Suppressor macrophage treated with lipopolysaccharide for 4 hours (primary cell): ENCODE data around the gene SHISA6.
"Not testable (repeated sequence)": the region's sequence is repeated elsewhere in the genome, so short reads cannot be mapped to it uniquely, and the experiment has no call there.

Experiments
- DNase-seq: peaks from one replicate; pipeline ENCODE4 v3.0.0-alpha.2; 2020

Gene SHISA6

DNA sequence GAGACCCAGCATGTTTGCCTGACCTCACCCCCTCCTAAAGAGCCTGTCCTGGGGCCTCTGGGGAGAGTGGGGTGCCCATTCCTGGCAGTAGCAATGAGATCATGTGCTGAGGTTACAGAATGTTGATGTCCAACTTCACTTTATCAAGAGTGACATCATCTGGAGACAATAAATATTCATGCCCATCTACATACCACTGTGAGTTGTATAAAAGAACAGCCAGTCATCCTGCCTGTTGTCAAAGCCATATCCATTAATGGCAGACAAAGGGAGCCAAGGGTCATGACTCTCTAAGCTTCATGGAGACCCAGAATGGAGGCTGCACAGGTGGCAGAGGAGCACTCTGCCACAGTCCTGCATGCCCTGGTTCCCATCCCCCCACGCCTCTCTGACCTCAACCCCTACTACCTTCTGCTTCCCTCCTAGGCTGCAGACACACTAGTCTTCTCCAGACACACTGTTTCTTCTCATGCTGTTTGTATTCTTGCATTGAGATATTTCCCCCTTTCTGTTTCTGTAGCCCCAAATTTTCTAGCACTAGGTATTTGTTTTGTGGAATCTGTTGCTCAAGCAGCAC, 27.1 kb downstream of the SHISA6 start:
- no peak for DNase-seq

DNA sequence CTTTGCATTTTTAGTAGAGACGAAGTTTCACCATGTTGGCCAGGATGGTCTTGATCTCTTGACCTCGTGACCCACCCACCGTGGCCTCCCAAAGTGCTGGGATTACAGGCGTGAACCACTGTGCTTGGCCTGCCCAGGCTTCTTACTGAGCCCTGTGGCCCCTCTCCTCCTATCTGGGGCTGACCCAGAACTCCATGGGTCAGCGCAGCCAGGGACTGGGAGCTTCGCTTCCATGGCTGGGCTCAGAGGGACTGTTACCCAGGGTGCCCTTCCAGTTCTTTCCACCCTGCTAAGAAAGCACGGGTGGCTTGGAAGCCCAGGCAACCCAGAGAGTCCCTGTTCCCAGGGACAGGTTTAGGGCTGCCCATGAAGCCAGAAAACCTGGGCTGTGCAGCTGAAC, 28.2 kb downstream of the SHISA6 start:
- no peak for DNase-seq

DNA sequence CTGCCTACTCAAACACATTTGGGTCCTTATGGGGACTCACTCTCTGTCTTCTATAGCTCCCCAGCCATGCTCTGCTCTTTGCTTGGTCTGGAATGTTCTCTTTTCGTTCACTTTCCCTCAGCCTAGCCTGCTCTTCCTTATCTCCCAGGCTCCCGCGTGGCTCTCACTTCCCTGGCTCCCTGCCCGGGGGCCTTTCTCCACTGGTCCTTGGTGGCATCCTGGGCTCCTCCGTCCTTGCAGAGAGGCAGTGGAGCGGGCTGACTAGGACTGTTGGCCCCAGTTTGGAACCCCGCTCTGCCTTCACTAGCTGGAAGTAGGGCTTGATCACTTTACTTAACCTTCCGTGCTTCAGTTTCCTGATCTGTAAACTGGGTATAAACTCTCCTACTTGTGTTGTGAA, 31.2 kb downstream of the SHISA6 start:
- DNase-seq, result no peak

DNA sequence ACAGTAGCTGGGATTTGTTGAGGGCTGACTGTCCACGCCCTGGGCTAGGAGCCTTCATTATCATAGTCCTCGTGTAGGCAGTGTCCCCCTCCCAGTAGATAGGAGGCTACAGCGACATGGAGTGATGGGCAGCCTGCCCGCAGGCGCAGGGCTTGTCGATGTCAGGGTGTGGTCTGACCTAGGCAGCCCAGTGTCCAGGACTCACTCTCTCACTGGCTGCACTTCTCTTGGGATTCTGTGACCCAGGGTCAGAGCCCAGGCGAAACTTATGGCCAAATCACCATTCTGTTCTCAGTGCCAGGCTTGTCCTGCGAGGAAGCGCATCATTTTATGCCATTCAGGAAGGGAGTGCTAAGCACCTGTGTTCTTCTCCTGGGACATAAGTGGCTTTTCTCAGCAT, 32.6 kb downstream of the SHISA6 start:
- no peak for DNase-seq

DNA sequence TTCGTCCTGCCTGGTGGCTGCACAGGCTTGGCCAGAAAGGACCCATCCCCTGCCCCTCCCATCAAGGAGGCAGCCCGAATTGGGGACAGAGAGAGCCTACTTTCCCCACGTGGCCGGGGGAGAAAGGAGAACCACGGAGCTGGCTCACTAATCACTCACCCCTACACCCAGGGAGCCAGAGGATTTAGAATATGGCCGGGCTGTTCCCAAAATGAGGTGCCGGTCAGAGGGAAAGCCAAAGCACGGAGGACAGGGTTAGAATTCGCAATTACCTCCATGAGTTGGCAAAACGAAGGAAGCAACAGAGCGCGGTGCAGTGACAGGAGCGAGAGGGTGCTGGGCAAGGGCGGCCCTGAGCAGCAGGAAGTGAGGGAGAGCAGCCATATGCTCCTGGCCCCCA, 33.1 kb downstream of the SHISA6 start:
- DNase-seq, result no peak

DNA sequence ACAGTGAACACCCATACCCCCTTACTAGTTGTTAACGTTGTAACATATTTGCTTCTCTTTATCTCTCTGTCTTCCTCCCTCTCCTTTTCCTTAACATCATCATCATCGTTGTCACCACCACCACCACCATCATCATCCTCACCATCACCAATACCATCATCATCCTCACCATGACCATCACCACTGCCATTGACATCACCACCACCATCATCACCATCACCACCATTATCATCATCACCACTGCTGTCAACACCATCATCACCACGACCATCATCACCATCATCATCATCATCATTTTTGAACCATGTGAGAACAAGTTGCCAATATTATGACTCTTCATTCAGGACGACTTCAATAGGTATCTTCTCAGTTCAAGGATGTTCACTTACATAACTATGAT, 35.5 kb downstream of the SHISA6 start:
- DNase-seq, result no peak

DNA sequence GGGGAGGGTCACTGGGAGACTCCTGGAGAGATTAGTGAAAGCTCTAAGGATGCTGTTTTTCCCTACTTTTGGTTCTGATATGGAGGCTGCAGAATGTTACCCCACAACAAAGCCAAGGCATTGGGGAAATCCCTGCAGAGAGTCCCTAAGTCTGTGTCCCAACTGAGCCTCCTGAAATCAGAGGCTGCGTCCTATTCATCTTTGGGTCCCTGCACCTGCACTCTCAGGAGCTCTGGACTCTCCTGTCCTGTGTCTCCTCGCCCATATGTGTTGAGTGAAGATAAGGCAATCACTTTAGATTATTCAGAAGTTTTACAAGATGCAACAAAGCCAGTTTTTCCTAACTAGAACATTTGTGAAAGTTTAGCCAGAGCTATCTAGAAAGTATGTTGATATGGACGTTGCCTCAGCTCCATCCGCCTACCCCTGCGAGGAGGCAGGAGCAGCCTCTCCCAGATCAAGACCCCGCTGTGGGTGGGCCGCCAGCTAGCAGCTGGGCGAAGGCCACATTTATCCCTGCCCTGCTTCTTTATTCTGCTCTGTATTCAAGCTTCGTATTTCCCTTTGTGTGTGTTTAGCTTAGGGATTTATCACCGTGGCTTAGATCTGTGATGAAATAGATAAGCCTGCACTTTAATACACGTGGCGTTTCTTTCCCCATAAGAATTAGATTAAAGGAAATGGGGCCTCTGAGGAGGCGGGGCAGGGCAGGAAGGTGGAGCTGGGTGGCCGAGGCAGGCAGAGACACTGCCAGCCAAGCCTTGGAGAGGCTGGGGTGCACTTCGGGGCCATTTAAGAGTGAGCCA, 37.4 kb downstream of the SHISA6 start:
- DNase-seq, result no peak

DNA sequence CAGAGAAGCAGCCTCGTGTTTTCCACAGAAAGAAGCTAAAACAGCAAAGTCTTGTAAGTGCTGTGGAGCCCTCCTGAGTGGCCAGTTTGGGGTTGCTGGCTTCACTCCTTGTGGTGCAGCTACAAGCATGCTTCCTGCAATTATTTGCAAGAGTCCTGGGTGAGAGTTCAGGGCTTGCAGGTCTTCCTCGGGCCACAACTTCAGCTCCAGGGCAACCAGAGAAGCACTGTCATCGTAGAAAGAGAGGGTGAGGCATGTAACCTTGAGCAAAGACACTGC, 37.9 kb downstream of the SHISA6 start:
- no peak for DNase-seq

DNA sequence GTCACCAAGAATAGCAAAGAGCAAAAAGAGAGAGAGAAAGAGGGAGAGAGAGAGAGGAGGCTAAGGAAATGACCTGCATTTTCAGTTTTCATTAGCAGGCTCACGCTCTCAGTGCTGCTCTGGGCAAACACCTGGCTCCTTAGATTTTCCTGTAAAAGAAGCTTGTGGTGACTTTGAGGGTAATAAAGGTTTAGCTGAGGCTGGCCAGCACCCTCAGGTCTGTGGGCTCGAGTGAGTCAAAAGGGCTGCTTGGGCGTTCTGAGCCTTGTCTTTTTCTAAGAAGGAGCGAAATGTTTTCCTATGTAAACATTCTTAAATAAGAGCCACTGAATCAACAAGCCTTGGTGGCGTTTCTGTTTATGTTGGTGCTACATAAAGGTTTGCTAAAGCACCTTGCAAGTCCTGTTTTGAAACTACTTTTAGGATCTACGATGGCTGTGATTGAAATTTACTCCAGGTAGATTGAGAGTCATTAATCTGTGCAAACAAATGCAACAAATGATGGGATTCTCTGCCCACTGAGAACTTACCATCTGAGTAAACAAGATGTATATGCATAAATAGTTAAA, 38.8 kb downstream of the SHISA6 start:
- no peak for DNase-seq

DNA sequence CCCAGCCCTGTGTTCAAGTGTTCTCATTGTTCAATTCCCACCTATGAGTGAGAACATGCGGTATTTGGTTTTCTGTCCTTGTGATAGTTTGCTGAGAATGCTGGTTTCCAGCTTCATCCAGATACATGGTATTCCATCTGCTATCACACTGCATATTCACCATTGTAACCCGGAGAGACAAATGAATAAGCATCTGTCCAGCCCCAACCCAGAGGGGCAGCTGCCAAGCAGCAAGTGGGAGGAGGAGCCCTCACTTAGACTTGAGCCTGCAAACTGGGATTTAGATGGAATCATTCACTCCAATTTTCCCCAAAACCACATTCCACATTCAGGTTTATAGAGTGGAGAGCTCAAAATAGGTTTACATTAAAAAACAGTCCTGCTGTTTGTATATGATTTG, 41.6 kb downstream of the SHISA6 start:
- no peak for DNase-seq

DNA sequence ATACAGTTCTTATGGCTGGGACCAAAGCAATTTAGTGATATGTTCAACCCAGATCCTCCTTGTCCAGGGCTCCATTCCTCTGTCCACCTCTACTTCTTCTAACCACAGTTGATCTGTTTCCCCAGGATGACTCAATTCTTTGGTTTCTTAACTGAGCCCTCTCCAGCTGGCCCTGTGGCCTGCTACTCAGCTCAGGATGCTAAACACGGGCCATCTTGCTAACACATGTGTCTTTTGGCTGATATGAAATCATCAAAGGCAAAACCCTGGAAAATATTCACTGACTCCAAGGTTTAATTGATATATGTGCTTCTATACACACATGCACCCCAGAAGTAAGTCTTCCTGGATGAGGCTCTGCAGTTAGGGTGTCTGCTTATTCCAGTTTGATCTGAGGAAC, 43.8 kb downstream of the SHISA6 start:
- DNase-seq, result no peak

DNA sequence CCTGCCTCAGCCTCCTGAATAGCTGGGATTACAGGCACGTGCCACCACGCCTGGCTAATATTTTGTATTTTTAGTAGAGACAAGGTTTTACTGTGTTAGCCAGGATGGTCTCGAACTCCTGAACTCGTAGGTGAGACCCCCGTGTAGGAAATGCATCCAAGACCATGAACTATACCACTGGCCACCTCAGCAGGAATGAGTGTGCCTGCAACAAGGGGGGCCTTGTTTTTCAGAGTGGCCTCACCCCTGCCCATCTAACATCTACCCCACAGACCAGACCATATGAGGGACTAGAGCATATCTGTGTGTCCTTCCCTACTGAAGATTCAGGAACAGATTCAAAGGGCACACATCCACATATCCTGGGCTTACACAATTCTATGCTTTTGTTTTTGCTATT, 44.9 kb downstream of the SHISA6 start:
- no peak for DNase-seq

DNA sequence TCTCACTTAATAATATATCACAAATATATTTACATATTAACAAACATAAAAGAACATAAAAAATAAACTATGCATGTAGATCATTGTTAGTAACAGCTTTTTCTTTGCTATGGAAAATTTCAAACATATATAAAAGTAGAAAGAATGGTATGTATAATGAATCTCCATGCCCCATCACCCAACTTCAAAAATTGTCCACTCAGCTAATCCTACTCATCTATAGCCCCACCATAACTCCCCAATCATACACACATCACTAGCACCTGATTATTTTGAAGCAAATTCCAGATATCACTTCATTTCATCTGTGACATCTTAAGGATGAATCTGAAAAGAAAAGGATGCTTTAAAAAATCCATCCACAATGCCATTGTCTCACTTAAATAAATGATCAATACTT, 46.8 kb downstream of the SHISA6 start:
- DNase-seq, result no peak

DNA sequence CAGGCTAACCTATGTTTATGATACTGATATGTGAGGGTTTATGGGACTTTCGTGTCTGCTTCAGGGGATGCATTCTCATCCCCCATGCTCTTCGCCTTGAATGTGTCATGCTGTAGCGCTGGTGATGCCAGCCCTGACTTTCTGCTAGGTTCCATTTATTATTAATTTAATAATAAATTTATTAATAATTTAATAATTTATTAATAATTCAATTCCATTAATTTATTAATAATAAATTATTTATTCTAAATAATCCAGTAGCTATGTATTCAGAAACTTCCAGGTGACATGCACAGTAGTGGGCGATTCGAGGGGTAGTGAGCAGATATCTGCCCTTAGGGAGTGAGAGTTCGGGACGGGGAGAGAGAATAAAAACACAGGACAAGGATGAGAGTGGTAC, 49.8 kb downstream of the SHISA6 start:
- no peak for DNase-seq

DNA sequence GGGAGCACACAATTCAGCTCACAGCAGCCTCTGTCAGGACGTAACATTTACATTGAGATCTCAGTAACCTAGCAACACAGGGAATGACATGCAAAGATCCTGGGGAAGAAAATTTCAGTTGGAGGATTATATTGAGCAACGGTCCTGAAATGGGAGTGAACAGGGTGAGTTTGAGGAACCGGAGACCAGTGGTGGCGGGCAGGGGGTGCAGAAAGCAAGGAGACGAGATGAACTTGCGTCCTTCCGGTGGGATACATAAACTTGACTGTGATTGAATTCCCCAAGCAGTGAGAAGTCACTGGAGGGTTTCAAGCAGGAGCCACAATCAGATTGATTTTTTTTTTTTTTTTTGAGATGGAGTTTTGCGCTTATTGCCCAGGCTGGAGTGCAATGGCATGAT, 51.5 kb downstream of the SHISA6 start:
- no peak for DNase-seq

DNA sequence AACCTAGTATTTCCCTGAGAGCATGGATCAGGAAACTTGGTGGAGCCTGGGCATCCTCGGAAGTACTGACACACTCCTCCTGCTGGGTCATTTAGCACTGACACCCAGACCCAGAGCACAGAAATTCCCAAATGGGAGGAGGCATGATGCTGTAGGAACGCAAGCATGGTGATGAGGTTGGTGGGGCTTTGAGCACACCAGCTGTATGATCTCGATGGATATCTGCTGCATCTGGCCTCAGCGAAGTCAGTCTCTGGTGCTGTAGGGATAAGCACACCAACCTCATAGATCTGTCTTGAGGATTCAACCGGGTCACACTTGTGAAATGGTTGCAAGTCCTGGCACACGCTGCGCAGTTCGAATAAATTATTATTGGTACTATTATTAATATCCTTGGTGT, 52.5 kb downstream of the SHISA6 start:
- DNase-seq, result no peak

DNA sequence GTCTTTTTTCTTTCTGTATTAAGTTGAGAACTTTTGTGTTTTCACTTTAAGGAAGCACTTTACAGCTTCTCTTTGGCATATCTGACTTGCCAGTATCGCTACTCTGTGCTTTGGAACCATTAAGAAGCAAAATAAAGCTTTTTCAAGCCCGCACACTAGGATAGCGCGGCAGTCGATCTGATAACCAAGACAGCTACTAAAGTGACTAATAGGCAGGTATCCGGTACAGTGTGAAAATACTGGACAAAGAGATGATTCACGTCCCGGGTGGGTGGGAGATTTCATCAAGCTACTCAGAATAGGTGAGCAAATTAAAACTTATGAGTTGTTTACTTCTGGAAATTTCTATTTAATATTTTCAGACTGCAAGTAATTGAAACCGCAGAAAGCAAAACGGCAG, 53.8 kb downstream of the SHISA6 start:
- DNase-seq, result no peak

DNA sequence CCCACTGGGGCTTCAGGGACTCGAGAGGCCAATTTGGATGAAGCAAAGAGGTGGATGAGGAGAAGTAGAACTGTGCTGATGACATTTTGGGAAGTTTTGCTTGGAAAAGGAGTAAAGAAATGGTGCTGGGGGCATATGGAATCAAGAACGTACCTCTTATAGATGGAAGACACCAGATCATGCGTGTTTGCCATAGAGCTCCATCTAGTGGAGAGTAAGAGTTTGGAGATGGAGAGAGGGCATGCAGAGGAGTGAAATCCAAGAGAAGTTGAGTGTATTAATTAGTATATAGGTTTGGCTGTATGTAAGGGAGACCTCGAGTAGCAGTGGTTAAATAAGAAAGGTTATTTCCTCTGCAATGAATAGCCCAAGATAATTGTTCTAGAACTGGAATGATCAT, 56.0 kb downstream of the SHISA6 start:
- DNase-seq, result peak; percentile 16

DNA sequence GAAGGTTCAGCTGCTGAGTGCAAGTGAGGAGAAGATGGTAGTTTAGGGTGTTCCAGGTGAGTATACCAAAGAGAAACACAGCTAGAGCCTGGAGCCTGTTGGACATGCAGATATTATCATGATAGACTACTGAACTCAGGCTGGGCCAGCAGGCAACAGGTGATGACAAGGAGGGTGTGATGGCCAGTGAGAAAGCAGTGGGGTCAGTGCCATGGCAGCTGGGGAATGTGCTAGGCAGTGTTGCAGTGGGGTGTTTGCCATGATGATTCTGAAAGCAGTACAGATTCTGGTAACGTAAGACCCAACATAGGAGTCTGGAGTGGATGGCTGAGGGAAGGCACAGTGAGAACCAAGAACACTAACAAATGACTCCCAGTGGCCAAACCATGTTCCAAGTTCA, 57.4 kb downstream of the SHISA6 start:
- no peak for DNase-seq

DNA sequence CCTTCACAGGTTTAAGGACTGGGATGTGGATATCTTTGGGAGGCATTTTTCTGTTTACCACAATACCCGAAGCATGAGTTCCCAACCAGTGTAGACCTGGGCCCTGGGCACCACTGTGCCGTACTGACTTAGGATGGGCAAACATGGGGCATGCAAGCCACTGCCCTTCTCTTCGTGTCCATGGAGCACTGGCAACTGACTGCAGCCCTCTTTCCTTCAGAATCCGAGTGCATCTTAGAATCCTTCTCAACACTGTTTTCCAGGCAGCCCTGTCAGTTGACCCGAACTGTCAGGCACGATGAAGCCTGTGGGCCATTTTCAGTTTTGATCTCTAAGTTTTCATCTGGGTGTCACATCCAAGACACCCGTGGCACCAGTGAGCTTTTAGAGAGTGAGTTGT, 59.2 kb downstream of the SHISA6 start:
- DNase-seq, result no peak

DNA sequence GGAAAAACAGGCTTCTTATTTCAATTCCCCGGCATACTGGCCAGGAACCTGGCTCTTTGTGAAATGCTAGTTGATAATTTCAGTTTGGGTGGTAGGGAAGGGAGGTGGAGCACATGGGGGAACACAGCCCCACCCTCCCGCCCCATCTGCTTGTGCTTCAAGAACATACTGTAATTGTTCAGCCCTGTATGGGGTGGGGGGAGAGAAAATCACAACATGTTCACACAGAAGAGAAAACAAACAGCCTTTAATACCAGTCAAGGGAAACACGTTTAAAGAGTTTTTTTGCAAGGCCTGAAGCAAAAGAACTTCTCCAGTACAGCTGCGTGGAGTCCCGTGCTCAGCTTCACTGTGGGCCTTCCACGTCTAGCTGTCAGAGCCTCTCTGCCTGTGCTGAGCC, 59.7 kb downstream of the SHISA6 start:
- DNase-seq, result no peak

DNA sequence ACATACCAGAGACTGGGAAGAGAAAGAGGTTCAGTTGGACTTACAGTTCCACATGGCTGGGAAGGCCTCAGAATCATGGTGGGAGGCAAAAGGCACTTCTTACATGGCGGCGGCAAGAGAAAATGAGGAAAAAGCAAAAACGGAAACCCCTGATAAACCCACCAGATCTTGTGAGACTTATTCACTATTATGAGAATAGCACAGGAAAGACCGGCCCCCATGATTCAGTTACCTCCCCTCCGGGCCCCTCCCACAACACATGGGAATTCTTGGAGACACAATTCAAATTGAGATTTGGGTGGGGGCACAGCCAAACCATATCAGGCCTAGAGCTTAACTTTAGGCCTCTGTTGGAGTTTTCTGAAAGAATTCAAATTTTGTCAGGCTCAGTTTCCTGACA, 60.9 kb downstream of the SHISA6 start:
- DNase-seq, result not testable (repeated sequence)

DNA sequence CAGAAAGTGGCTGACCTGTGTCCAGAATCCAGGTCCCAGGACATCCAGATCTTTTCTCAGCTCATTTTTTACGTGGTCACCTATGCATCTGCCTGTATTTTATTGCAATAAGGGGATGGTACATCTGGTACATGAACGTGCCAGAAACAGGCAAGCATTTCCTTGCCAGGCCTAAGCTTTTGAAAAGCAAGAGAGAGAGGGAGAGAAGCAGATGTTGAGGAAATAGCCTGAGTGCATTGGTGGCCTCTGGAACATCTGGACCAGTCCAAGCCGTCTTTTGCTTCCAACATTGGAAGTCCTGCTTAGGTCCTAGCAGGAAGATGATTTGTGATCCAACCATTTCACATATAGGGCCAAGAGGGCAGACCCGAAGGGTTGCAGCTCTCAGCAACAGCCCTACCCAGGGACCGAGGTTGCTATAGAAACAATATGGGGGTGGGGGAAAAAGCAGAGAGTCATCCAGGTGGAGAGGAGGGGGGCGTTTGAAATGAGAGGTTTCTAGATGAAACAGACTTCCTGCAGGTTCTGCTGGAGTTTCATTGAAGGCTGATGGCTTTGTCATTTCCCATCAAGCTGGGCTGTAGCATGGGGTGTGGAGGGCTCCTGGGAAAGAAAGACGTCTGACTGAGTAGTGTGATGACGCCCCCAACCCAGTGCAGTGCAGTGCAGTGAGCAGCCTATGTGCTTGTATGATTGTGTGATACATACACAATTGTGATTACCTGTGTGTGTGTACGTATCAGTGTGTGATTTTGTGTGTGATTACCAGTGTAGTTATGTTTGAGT, 61.6 kb downstream of the SHISA6 start:
- no peak for DNase-seq

DNA sequence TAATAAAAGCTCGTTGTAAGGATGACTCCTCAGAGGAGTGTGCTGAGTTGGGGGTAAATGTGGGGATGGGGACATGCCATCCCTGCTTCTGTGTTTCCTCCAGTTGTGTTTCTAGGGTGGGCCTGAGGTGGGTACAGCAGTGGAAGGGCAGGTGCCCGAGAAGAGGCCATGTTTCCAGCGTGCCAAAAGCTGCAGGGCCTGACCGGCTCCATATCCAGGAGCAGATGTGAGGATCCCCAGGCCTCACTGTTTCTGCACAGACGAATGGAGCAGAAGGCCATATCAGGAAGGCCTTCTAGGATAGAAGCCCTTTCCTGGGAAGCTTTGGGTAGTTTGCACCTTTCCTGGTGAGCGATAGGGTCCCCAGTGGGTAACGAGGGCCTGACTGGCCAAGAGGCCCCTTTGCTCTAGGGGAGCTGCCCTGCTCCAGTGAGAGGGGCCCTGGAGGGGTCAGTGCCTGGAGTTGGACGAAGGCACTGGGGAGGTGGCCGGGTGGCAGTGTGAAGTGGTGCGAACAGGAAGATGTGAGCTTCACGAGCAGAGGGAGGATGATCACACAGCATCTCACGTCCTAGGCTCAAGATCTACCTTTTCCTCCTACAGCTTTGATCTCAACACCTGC, 62.9 kb downstream of the SHISA6 start:
- no peak for DNase-seq
